ENCODE measurements around the gene DSG2.

The DSG2 gene

DNA sequence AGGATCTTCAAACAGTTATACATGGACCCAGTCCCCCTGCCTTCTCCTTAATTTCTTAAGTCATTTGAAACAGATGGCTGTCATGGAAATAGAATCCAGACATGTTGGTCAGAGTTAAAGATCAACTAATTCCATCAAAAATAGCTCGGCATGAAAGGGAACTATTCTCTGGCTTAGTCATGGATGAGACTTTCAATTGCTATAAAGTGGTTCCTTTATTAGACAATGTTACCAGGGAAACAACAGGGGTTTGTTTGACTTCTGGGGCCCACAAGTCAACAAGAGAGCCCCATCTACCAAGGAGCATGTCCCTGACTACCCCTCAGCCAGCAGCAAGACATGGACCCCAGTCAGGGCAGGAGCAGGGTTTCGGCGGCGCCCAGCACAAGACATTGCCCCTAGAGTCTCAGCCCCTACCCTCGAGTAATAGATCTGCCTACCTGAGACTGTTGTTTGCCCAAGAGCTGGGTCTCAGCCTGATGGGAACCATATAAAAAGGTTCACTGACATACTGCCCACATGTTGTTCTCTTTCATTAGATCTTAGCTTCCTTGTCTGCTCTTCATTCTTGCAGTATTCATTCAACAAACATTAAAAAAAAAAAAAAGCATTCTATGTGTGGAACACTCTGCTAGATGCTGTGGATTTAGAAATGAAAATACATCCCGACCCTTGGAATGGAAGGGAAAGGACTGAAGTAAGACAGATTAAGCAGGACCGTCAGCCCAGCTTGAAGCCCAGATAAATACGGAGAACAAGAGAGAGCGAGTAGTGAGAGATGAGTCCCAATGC lies 98.3 kb downstream of the DSG2 start:
- no peak for DNase-seq (ENCODE audit: extremely low read depth, insufficient read length)

DNA sequence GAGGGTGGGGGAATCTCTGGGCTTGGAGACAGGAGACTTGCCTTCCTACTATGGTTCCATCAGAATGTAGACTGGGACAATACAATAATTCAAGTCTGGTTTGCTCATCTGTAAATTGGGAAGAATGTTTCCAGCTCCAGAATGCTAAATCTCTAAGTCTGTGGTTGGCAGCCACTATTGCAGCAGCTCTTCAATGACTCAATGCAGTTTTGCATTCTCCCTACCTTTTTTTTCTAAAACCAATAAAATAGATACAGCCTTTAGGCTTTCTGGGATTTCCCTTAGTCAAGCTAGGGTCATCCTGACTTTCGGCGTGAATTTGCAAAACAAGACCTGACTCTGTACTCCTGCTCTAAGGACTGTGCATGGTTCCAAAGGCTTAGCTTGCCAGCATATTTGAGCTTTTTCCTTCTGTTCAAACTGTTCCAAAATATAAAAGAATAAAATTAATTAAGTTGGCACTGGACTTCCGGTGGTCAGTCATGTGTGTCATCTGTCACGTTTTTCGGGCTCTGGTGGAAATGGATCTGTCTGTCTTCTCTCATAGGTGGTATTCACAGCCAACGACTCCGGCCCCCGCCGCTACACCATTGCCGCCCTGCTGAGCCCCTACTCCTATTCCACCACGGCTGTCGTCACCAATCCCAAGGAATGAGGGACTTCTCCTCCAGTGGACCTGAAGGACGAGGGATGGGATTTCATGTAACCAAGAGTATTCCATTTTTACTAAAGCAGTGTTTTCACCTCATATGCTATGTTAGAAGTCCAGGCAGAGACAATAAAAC lies 100.2 kb downstream of the DSG2 start:
- H3K36me3 ChIP-seq (ENCODE audit: control insufficient read depth, insufficient read depth, low read length): no peaks in the 10 kb centered on the region
- no peaks in the 10 kb centered on the region for H3K27me3 ChIP-seq (replicated peaks; ENCODE audit: control insufficient read depth, insufficient read depth, low read length)
- DNase-seq (ENCODE audit: extremely low read depth, insufficient read length): no peak
- TF ChIP-seq, protein P1, sequence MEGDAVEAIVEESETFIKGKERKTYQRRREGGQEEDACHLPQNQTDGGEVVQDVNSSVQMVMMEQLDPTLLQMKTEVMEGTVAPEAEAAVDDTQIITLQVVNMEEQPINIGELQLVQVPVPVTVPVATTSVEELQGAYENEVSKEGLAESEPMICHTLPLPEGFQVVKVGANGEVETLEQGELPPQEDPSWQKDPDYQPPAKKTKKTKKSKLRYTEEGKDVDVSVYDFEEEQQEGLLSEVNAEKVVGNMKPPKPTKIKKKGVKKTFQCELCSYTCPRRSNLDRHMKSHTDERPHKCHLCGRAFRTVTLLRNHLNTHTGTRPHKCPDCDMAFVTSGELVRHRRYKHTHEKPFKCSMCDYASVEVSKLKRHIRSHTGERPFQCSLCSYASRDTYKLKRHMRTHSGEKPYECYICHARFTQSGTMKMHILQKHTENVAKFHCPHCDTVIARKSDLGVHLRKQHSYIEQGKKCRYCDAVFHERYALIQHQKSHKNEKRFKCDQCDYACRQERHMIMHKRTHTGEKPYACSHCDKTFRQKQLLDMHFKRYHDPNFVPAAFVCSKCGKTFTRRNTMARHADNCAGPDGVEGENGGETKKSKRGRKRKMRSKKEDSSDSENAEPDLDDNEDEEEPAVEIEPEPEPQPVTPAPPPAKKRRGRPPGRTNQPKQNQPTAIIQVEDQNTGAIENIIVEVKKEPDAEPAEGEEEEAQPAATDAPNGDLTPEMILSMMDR (IDR thresholded peaks at IDR 0.05; ENCODE audit: insufficient read depth, low read length, poor library complexity, severe bottlenecking): no peak
- H3K4me3 ChIP-seq (replicated peaks; ENCODE audit: low read depth, low read length): no peak overlapping the region

More for the DNA sequence above, 98.3 kb downstream of the DSG2 start:
- H3K4me3 ChIP-seq (replicated peaks; ENCODE audit: low read depth, low read length): no peak overlapping the region
- H3K36me3 ChIP-seq (ENCODE audit: control insufficient read depth, insufficient read depth, low read length): no peaks in the 10 kb centered on the region
- TF ChIP-seq, protein P1 (IDR thresholded peaks at IDR 0.05; ENCODE audit: insufficient read depth, low read length, poor library complexity, severe bottlenecking): no peak
- no peaks in the 10 kb centered on the region for H3K27me3 ChIP-seq (replicated peaks; ENCODE audit: control insufficient read depth, insufficient read depth, low read length)

All from GM06990 (cell line).